H1 (cell line): ENCODE results near the gene JUN. TPM values are rescaled to one million over a fixed set of nuclear protein-coding genes. Genes with fewer than 3 reads are reported as not detected.

ENCODE experiments used
- CTCF ChIA-PET: fragments of 300-600 bp; sonication (Branson Sonifier 250); formaldehyde crosslinking; loops from one replicate; lab custom pipeline; 2021; ENCODE audit not compliant: partially characterized antibody; lab: Charles Lee
- POLR2A ChIA-PET: fragments of 300-600 bp; sonication (Branson Sonifier 250); formaldehyde crosslinking; loops from one replicate; lab custom pipeline; 2021; ENCODE audit warnings: inconsistent platforms; ENCODE audit not compliant: partially characterized antibody; lab: Charles Lee
- DNase-seq, 2 experiments: peaks; one replicate each; pipeline versions ENCODE4 v3.0.0 to v3.0.0-alpha.2; 2010 to 2022; ENCODE audit warnings: low spot score in 2 of 2, low read depth in 1 of 2, mixed read lengths in 1 of 2
- FAIRE-seq: peaks from 2 replicates; lab custom pipeline; 2011; peaks lifted over from hg19 to GRCh38; lab: Jason Lieb, UNC
- H2AFZ ChIP-seq: 2 replicates; pipeline ENCODE4 v1.8.1; 2012; ENCODE audit warnings: low read length, inconsistent platforms
- H2AK5ac ChIP-seq: 2 replicates; pipeline ENCODE4 v1.6.1; 2013; ENCODE audit warnings: low read depth, low read length
- H2BK120ac ChIP-seq: replicated peaks from 2 replicates; pipeline ENCODE3; 2013; ENCODE audit warnings: low read depth, low read length, inconsistent platforms
- H2BK12ac ChIP-seq: 2 replicates; pipeline ENCODE4 v1.6.1; 2013; ENCODE audit warnings: low read depth, low read length
- H2BK15ac ChIP-seq: 2 replicates; pipeline ENCODE4 v1.6.1; 2013; ENCODE audit warnings: low read length
- H2BK20ac ChIP-seq: 2 replicates; pipeline ENCODE4 v1.6.1; 2013; ENCODE audit warnings: low read length
- H2BK5ac ChIP-seq: 2 replicates; pipeline ENCODE4 v1.6.1; 2013; ENCODE audit warnings: low read depth, low read length
- H3K14ac ChIP-seq: 2 replicates; pipeline ENCODE4 v1.6.1; 2013; ENCODE audit warnings: inconsistent platforms; ENCODE audit not compliant: insufficient read length
- H3K18ac ChIP-seq: 2 replicates; pipeline ENCODE4 v1.6.1; 2013; ENCODE audit warnings: low read length; ENCODE audit errors: extremely low read depth
- H3K23ac ChIP-seq: 2 replicates; pipeline ENCODE4 v1.6.1; 2013; ENCODE audit warnings: inconsistent platforms; ENCODE audit not compliant: insufficient read length
- H3K23me2 ChIP-seq: 2 replicates; pipeline ENCODE4 v1.6.1; 2013; ENCODE audit warnings: low read depth, low read length
- H3K27ac ChIP-seq: 2 replicates; pipeline ENCODE4 v1.6.1; 2011; ENCODE audit warnings: low read depth, low read length, inconsistent platforms
- H3K27me3 ChIP-seq, 4 experiments: replicated peaks in 1 of 4; 1 replicate in 1 of 4; 2 replicates in 3 of 4; pipeline versions ENCODE4 v1.6.1 to v1.8.1; 2011 to 2013; ENCODE audit warnings: low read length in 3 of 4, mild to moderate bottlenecking in 3 of 4, inconsistent platforms in 2 of 4, mixed read lengths in 2 of 4, moderate library complexity in 1 of 4; ENCODE audit not compliant: control insufficient read depth in 3 of 4, insufficient read depth in 3 of 4; ENCODE audit errors: extremely low read depth in 1 of 4
- H3K36me3 ChIP-seq, 4 experiments: 2 replicates each; pipeline versions ENCODE4 v1.6.1 to v1.8.1; 2011 to 2013; ENCODE audit warnings: mild to moderate bottlenecking in 4 of 4, low read length in 3 of 4, moderate library complexity in 2 of 4, control low read depth in 1 of 4, inconsistent platforms in 1 of 4; ENCODE audit not compliant: insufficient read depth in 4 of 4, control insufficient read depth in 2 of 4
- H3K4ac ChIP-seq: replicated peaks from 2 replicates; pipeline ENCODE3; 2013; ENCODE audit warnings: low read length, low read depth, mixed read lengths, inconsistent platforms; ENCODE audit not compliant: insufficient read length
- H3K4me1 ChIP-seq, 4 experiments: replicated peaks in 1 of 4; 1 replicate in 1 of 4; 2 replicates in 3 of 4; pipeline versions ENCODE4 v1.6.1 to v1.8.1; 2011 to 2013; ENCODE audit warnings: low read length in 3 of 4, inconsistent platforms in 2 of 4, mixed read lengths in 1 of 4; ENCODE audit not compliant: insufficient read depth in 4 of 4, control insufficient read depth in 3 of 4
- H3K4me2 ChIP-seq, 2 experiments: 2 replicates each; pipeline versions ENCODE4 v1.6.1 to v1.8.1; 2011 to 2013; ENCODE audit warnings: low read depth in 2 of 2, low read length in 2 of 2, control low read depth in 1 of 2, inconsistent platforms in 1 of 2, mild to moderate bottlenecking in 1 of 2; ENCODE audit not compliant: insufficient read depth in 1 of 2
- H3K4me3 ChIP-seq, 4 experiments: fragments of 200-600, 300-600 bp in 1 of 4; sonication (generic), shearing (Covaris generic), sonication (Bioruptor Twin) in 1 of 4; 2 replicates each; pipeline versions ENCODE4 v1.5.1 to v1.8.1; 2011 to 2016; ENCODE audit warnings: low read length in 4 of 4, low read depth in 3 of 4, control low read depth in 2 of 4, inconsistent platforms in 2 of 4, mild to moderate bottlenecking in 2 of 4, mixed read lengths in 1 of 4, moderate library complexity in 1 of 4; ENCODE audit not compliant: insufficient read depth in 2 of 4; ENCODE audit errors: extremely low read depth in 1 of 4
- H3K56ac ChIP-seq: replicated peaks from 2 replicates; pipeline ENCODE3; 2013; ENCODE audit warnings: low read depth, mild to moderate bottlenecking, mixed read lengths, low read length, inconsistent platforms; ENCODE audit not compliant: insufficient read length
- H3K79me1 ChIP-seq: 2 replicates; pipeline ENCODE4 v1.6.1; 2013; ENCODE audit warnings: low read depth, low read length, control low read depth
- H3K79me2 ChIP-seq, 2 experiments: 2 replicates each; pipeline versions ENCODE4 v1.6.1 to v1.8.1; 2012 to 2013; ENCODE audit warnings: low read length in 2 of 2, mild to moderate bottlenecking in 2 of 2, inconsistent platforms in 1 of 2; ENCODE audit not compliant: insufficient read depth in 2 of 2, control insufficient read depth in 1 of 2
- H3K9ac ChIP-seq, 4 experiments: replicated peaks in 1 of 4; 1 replicate in 1 of 4; 2 replicates in 3 of 4; pipeline versions ENCODE4 v1.6.1 to v1.8.1; 2011 to 2013; ENCODE audit warnings: low read depth in 3 of 4, low read length in 3 of 4, control low read depth in 2 of 4, mild to moderate bottlenecking in 2 of 4, moderate library complexity in 2 of 4, inconsistent platforms in 1 of 4; ENCODE audit errors: extremely low read depth in 1 of 4
- H3K9me3 ChIP-seq, 2 experiments: 2 replicates each; pipeline versions ENCODE4 v1.6.1 to v1.8.1; 2012 to 2013; ENCODE audit warnings: mild to moderate bottlenecking in 2 of 2, moderate library complexity in 2 of 2, control low read depth in 1 of 2, inconsistent platforms in 1 of 2, low read depth in 1 of 2, low read length in 1 of 2, mixed read lengths in 1 of 2; ENCODE audit not compliant: insufficient read depth in 2 of 2
- H4K20me1 ChIP-seq, 2 experiments: replicated peaks in 1 of 2; 2 replicates each; pipeline versions ENCODE3 to v1.8.1; 2011 to 2013; ENCODE audit warnings: inconsistent platforms in 2 of 2, low read length in 2 of 2, mild to moderate bottlenecking in 1 of 2; ENCODE audit not compliant: insufficient read depth in 2 of 2, control insufficient read depth in 1 of 2
- H4K5ac ChIP-seq: 2 replicates; pipeline ENCODE4 v1.6.1; 2013; ENCODE audit warnings: low read length, low read depth, mixed read lengths, inconsistent platforms; ENCODE audit not compliant: insufficient read length
- H4K8ac ChIP-seq: 2 replicates; pipeline ENCODE4 v1.8.0; 2013; ENCODE audit warnings: mild to moderate bottlenecking, moderate library complexity, low read length, inconsistent platforms; ENCODE audit not compliant: insufficient read depth; ENCODE audit errors: extremely low read depth
- H4K91ac ChIP-seq: replicated peaks from 2 replicates; pipeline ENCODE3; 2013; ENCODE audit warnings: low read length, mixed read lengths, inconsistent platforms; ENCODE audit not compliant: insufficient read length
- BACH1 ChIP-seq: IDR thresholded peaks from 2 replicates; pipeline ENCODE4 v1.6.1; 2012; ENCODE audit warnings: low read length, improper control_type of control experiment
- GABPA ChIP-seq: IDR thresholded peaks from 2 replicates; pipeline ENCODE4 v1.6.1; 2011; ENCODE audit warnings: mild to moderate bottlenecking, low read length, moderate library complexity, borderline replicate concordance; ENCODE audit not compliant: insufficient read depth
- HDAC6 ChIP-seq: IDR thresholded peaks from one replicate; pipeline ENCODE4 v1.7.1; 2012; ENCODE audit warnings: low read depth, mild to moderate bottlenecking, inconsistent platforms, low read length, moderate library complexity
- JUND ChIP-seq: IDR thresholded peaks from 2 replicates; pipeline ENCODE4 v1.6.1; 2011; ENCODE audit warnings: mild to moderate bottlenecking, improper control_type of control experiment, low read length
- NANOG ChIP-seq: IDR thresholded peaks from 2 replicates; pipeline ENCODE4 v1.6.1; 2011; ENCODE audit warnings: low read length, low read depth, mild to moderate bottlenecking, inconsistent platforms; ENCODE audit not compliant: insufficient read depth, poor library complexity, severe bottlenecking
- TEAD4 ChIP-seq: IDR thresholded peaks from 2 replicates; pipeline ENCODE4 v1.6.1; 2012; ENCODE audit warnings: low read depth, low read length, inconsistent platforms, mixed read lengths
- WGBS, 2 experiments: shearing (Covaris generic) in 1 of 2; methylation state at CpG; one replicate each; pipeline versions ENCODE4 v1.1.6 to v1.1.7; 2013 to 2015; ENCODE audit warnings: low lambda C conversion rate in 2 of 2, mixed read lengths in 2 of 2, inconsistent platforms in 1 of 2, low coverage in 1 of 2, missing lambda C conversion rate in 1 of 2; ENCODE audit not compliant: insufficient replicate concordance in 2 of 2, insufficient coverage in 1 of 2, insufficient read length in 1 of 2; ENCODE audit errors: extremely low coverage in 1 of 2, missing lambda C conversion rate in 1 of 2; 5-methylcytosine and 5-hydroxymethylcytosine counted together
- polyA plus RNA-seq, 7 experiments: library from polyadenylated mRNA; depleted of rRNA in 3 of 7; stranded (reverse) in 5 of 7; unstranded in 2 of 7; fragments of >200 nt in 5 of 7; fragments of 200-250 nt in 2 of 7; gene quantifications; 1 replicate in 5 of 7; 2 replicates in 1 of 7; 4 replicates in 1 of 7; pipeline versions ENCODE4 v1.2.1 to v1.2.3, GENCODE V29; 2011 to 2013; ENCODE audit warnings: missing spikeins in 2 of 7, mixed read lengths in 2 of 7
- total RNA-seq: library from RNA; stranded (reverse); fragmentation: NEBNext Ultra II Directional; extraction: Animal tissue kit (Norgen Biotek cat#: 25700); gene quantifications from 2 replicates; pipeline ENCODE4 v1.2.1, GENCODE V29; 2021

JUN gene
- total and polyA plus RNA-seq, 2 of the 8 experiments (the other 6 are each of a cell fraction or from before 2014, with no cell fraction given) = 4.4 to 10.9 TPM

GRCh38 chr1:58763214-58763613 lies 20.6 kb downstream of the JUN start:
- Histone ChIP-seq H3K14ac (no peak overlapping the region), H2BK15ac (no peak overlapping the region), H2BK12ac (no peak overlapping the region), H2AK5ac (no peak overlapping the region), H2BK20ac (no peak overlapping the region), H3K4me1 (peaks cover 0 to 5% (median 0%) of the 10 kb centered on the region in 4 experiments; a peak in 1 of 7 replicates), H3K23me2 (no peaks in the 10 kb centered on the region), H4K5ac (no peak overlapping the region), H3K23ac (no peak overlapping the region), H3K4me3 (no peak overlapping the region), H2BK120ac (no peak overlapping the region), H3K4me2 (no peak overlapping the region), H4K8ac (no peak overlapping the region), H3K56ac (no peak overlapping the region), H3K79me2 (no peaks in the 10 kb centered on the region), H3K18ac (no peak overlapping the region), H3K36me3 (no peaks in the 10 kb centered on the region), H3K9ac (no peak overlapping the region), H3K27me3 (no peaks in the 10 kb centered on the region), H3K27ac (no peak overlapping the region), H3K9me3 (no peaks in the 10 kb centered on the region), H4K91ac (no peak overlapping the region), H2AFZ (peak overlapping the region; percentile 28; the same call in 1 of the 2 replicates), H4K20me1 (no peaks in the 10 kb centered on the region), H2BK5ac (no peak overlapping the region), H3K79me1 (no peaks in the 10 kb centered on the region; the same call in 1 of the 2 replicates), H3K4ac (no peak overlapping the region)
- POLR2A ChIA-PET = interaction anchor here (1.2 kb wide), 1 partner anchor 12 kb away, joined by 3 read pairs; no protein-coding TSS in a partner anchor
- CTCF ChIA-PET = interaction anchor here (0.8 to 1.9 kb wide), 5 partner anchors 9 to 24 kb away, joined by 4 to 11 read pairs (median 5); no protein-coding TSS in a partner anchor
- DNase-seq (no peak), FAIRE-seq (no peak)
- 60% methylated on average over 3 of the region's 3 CpGs; no CpG with 5 or more reads in 1 of the 2 experiments for WGBS, 2 experiments
- TF ChIP-seq GABPA (no peak), TEAD4 (no peak), BACH1 (no peak), HDAC6 (no peak), JUND (no peak), NANOG (no peak)
